Upper lobe of left lung (tissue), 4 donors: ENCODE measurements around the gene CFAP251.

Source experiments
- POLR2A ChIP-seq, 4 donors: fragments of 450-650 bp; IDR thresholded peaks; one replicate each; pipeline ENCODE4 v1.5.1; 2016 to 2017; ENCODE audit warnings: antibody characterized with exemption in 4 of 4, mild to moderate bottlenecking in 2 of 4
- POLR2AphosphoS5 ChIP-seq, 2 donors: sonication (generic); formaldehyde crosslinking; IDR thresholded peaks; one replicate each; pipeline ENCODE4 v1.5.1; 2017; ENCODE audit warnings: antibody characterized with exemption in 2 of 2
- TF ChIP-seq, protein P1 (sequence below), 6 experiments: fragments of 450-650 bp in 4 of 6; fragments of 200-600 bp in 2 of 6; sonication (generic) in 2 of 6; IDR thresholded peaks; one replicate each; pipeline ENCODE4 v1.5.1; 2016 to 2019; ENCODE audit warnings: antibody characterized with exemption in 6 of 6

DNA sequence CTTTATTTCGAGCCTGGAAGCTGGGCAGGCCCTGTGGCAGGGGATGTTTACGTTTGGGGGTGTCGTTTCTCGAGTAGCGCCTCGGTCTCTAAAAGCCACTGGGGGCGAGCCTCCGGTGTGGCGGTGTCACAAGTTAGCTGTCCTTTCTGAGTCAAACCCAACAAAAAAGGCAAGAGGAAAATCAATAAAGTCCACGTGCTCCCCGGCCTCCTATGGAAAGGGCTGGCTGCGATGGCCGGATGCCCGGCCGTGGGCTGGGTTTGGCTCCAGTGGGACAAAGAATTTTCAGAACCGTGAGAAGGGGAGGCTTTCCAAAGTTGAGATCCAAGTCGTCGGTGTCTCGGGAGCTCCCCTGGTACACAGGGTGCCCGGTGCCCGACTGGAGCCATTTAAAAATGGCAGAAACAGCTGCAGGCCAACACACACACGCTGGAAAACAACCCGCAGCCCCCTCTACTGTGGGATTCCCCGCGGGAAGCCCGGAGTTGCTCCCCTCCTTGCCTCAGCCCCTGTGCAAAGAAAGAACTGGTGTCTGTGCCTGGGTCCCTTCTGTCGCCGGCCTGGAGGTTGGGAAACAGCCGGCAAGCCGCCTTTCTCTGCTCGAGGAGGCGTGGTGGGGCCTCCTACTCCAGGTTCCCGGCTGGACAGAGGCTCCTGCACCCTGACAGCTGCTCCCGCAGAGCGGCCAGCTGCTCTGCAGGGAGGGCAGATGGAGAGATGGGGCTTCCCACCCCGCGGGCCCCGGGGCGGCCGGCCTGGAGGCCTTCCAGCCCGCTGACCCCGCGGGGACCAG lies 105.1 kb downstream of the CFAP251 start:
- TF ChIP-seq POLR2AphosphoS5 (IDR thresholded peaks at IDR 0.05) (peak in 1 of 2 donors; percentile 61), POLR2A (IDR thresholded peaks at IDR 0.05) (peak in 3 of 4 donors; percentile 23 to 54 (median 27))
- TF ChIP-seq, protein P1, sequence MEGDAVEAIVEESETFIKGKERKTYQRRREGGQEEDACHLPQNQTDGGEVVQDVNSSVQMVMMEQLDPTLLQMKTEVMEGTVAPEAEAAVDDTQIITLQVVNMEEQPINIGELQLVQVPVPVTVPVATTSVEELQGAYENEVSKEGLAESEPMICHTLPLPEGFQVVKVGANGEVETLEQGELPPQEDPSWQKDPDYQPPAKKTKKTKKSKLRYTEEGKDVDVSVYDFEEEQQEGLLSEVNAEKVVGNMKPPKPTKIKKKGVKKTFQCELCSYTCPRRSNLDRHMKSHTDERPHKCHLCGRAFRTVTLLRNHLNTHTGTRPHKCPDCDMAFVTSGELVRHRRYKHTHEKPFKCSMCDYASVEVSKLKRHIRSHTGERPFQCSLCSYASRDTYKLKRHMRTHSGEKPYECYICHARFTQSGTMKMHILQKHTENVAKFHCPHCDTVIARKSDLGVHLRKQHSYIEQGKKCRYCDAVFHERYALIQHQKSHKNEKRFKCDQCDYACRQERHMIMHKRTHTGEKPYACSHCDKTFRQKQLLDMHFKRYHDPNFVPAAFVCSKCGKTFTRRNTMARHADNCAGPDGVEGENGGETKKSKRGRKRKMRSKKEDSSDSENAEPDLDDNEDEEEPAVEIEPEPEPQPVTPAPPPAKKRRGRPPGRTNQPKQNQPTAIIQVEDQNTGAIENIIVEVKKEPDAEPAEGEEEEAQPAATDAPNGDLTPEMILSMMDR (IDR thresholded peaks at IDR 0.05): no peak
